ENCODE results near the gene MTA1.

GRCh38 chr14:105492031-105492970 lies 72.7 kb downstream of the MTA1 start:
- TF ChIP-seq POLR2A (IDR thresholded peaks at IDR 0.05; ENCODE audit: low read depth, low read length) (no peak), TAF1 (IDR thresholded peaks at IDR 0.05; ENCODE audit: low read depth, low read length) (no peak), POLR2AphosphoS5 (IDR thresholded peaks at IDR 0.05; ENCODE audit: low read depth, low read length) (no peak), PAX5 (IDR thresholded peaks at IDR 0.05; ENCODE audit: insufficient read depth, low read length, severe bottlenecking) (no peak)

All from GM12891 (cell line).